Heart right ventricle (tissue), 16 donors: ENCODE results near the gene CD300C. TPM values are rescaled to one million over a fixed set of nuclear protein-coding genes. Genes with fewer than 3 reads are reported as not detected.

Experiments
- ATAC-seq, 8 donors: fragments of 200-7000 bp; cut with Tn5 transposase; one replicate each; pipeline ENCODE4 v1.9.1; 2020; ENCODE audit warnings: mild to moderate bottlenecking in 8 of 8, moderate library complexity in 8 of 8, moderate number of reproducible peaks in 1 of 8
- DNase-seq, 2 donors: peaks; one replicate each; pipeline ENCODE4 v3.0.0-alpha.2; 2020
- H3K27ac ChIP-seq, 10 donors: fragments of 200-600 bp; sonication (generic) in 2 of 10; one replicate each; pipeline versions ENCODE4 v1.5.0 to v1.8.0; 2020 to 2022; ENCODE audit warnings: mild to moderate bottlenecking in 3 of 10
- H3K27me3 ChIP-seq, 7 donors: fragments of 200-600 bp; one replicate each; pipeline ENCODE4 v1.8.0; 2021 to 2022; ENCODE audit warnings: mild to moderate bottlenecking in 2 of 7
- H3K36me3 ChIP-seq, 9 donors: fragments of 200-600 bp; sonication (generic) in 1 of 9; one replicate each; pipeline versions ENCODE4 v1.5.0 to v1.8.0; 2020 to 2022; ENCODE audit warnings: mild to moderate bottlenecking in 2 of 9
- H3K4me1 ChIP-seq, 9 donors: fragments of 200-600 bp; sonication (generic) in 1 of 9; one replicate each; pipeline versions ENCODE4 v1.5.0 to v1.8.0; 2020 to 2022; ENCODE audit warnings: mild to moderate bottlenecking in 4 of 9
- H3K4me3 ChIP-seq, 10 donors: fragments of 200-600 bp; sonication (generic) in 2 of 10; one replicate each; pipeline versions ENCODE4 v1.5.0 to v1.8.0; 2020 to 2022; ENCODE audit warnings: mild to moderate bottlenecking in 7 of 10, moderate library complexity in 2 of 10
- H3K9me3 ChIP-seq, 11 donors: fragments of 200-600 bp in 10 of 11; sonication (generic) in 2 of 11; one replicate each; pipeline versions ENCODE4 v1.5.0 to v1.8.0; 2013 to 2022; ENCODE audit warnings: mild to moderate bottlenecking in 2 of 11, control low read depth in 1 of 11, moderate library complexity in 1 of 11
- WGBS, 2 donors: extraction: QIAGEN DNeasy Blood & Tissue Kit; methylation state at CpG; one replicate each; pipeline ENCODE4 v1.1.7; 2013; ENCODE audit warnings: inconsistent platforms in 1 of 2; 5-methylcytosine and 5-hydroxymethylcytosine counted together
- intact Hi-C, 10 donors: fragments of 100-400 bp; cut with DNase I; formaldehyde crosslinking; loops; one replicate each; pipeline versions ENCODE4 v1.11.1 to v1.14.2; 2022
- polyA plus RNA-seq, 2 donors: library from polyadenylated mRNA; stranded (reverse); fragments of 200-250 nt; gene quantifications; one replicate each; pipeline ENCODE4 v1.2.3, GENCODE V29; 2013
- total RNA-seq, 10 donors: library from RNA; stranded (reverse); fragmentation: NEBNext Ultra II Directional in 3 of 10; extraction: Animal tissue kit (Norgen Biotek cat#: 25700) in 3 of 10; gene quantifications; one replicate each; pipeline versions ENCODE4 v1.2.1 to v1.2.4, GENCODE V29; 2021 to 2023
- TF ChIP-seq, protein P1 (sequence below), 9 donors: fragments of 200-600 bp; sonication (generic) in 2 of 9; IDR thresholded peaks; one replicate each; pipeline versions ENCODE4 v1.5.0 to v1.8.0; 2021 to 2022; ENCODE audit warnings: antibody characterized with exemption in 9 of 9, mild to moderate bottlenecking in 5 of 9, moderate library complexity in 1 of 9
- donor health status: Arrhythmogenic right ventricular cardiomyopathy.
- donor health status: ischemic (EF 13 %, LVEDD 7.1; RV severe dilation, severe dysfunction).
- donor health status: healthy with polysubstance abuse.
- donor health status: DM: no; HTN: yes; CAD: no.
- donor health status: DM: no; HTN: no; CAD: no.
- donor health status: ischemic (EF 25% LVEDD 6.9; RV normal size, moderate dysfunction).
- donor health status: ischemic (EF 25% LVEDD 5.7; RV mildly dilated, moderate dysfunction).
- donor health status: healthy.
- donor health status: DM: yes; HTN: yes; CAD: no.
- donor health status: Ischemic cardiomyopathy.
- donor health status: ischemic (EF 35%, LVEDD 5.7; RV mildly dilated, moderate dysfunction).
- donor health status: nonischemic (EF 11% LVEDD 7.7; RV severe dilation, severe dysfunction).
- donor health status: DM: yes; HTN: yes; CAD: no.
- donor health status: PGD.
- donor health status: ischemic (EF 29% LVEDD 5.4; RV normal size, mild dysfunction).
- donor health status: nonischemic (EF 23%, LVEDD 6.1; RV moderate dilation, normal function).

The CD300C gene
- total and polyA plus RNA-seq, 12 donors = 0.21 to 3.2 (median 0.55) TPM

DNA sequence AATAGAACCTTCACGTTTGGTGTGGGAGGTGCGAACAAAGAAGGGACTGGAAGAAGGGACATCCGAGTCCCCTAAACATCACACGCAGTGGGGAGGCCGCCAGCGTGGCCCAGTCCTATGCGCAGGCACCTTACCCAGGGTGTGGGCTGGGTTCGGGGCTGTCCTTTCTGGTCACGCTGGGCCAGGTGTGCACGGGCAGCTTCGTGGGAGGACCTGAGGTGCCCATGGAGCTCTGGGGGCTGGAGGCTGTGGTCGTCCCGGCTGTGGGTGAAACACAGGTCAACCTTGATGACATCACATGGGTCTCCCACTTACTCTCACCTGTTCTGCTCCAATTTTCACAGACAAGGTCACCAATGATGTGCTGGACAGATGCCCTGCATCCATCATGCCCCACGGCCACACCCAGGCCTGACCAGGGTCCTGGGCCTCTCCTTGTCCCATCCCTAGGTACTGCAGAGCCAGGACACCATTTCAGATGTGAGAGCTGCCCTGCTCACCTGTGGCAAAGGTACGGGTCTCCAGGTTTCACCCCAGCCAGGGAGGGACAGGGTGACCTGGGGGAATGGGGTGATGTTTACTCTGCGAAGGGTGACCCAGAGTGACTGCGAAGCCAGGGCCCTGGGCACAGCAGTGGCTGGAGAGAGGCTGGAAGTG is 3.1 kb downstream of the CD300C start:
- ATAC-seq = no peak
- H3K9me3 ChIP-seq = no peaks in the 10 kb centered on the region
- H3K36me3 ChIP-seq = no peaks in the 10 kb centered on the region
- 85 to 89% methylated on average over 17 of the region's 17 CpGs for WGBS, 2 donors
- TF ChIP-seq, protein P1, sequence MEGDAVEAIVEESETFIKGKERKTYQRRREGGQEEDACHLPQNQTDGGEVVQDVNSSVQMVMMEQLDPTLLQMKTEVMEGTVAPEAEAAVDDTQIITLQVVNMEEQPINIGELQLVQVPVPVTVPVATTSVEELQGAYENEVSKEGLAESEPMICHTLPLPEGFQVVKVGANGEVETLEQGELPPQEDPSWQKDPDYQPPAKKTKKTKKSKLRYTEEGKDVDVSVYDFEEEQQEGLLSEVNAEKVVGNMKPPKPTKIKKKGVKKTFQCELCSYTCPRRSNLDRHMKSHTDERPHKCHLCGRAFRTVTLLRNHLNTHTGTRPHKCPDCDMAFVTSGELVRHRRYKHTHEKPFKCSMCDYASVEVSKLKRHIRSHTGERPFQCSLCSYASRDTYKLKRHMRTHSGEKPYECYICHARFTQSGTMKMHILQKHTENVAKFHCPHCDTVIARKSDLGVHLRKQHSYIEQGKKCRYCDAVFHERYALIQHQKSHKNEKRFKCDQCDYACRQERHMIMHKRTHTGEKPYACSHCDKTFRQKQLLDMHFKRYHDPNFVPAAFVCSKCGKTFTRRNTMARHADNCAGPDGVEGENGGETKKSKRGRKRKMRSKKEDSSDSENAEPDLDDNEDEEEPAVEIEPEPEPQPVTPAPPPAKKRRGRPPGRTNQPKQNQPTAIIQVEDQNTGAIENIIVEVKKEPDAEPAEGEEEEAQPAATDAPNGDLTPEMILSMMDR (IDR thresholded peaks at IDR 0.05) = no peak
- DNase-seq = no peak
- H3K4me3 ChIP-seq = no peak overlapping the region
- H3K4me1 ChIP-seq = no peaks in the 10 kb centered on the region
- intact Hi-C loops = no loop called here
- peaks cover 0 to 5% (median 4%) of the 10 kb centered on the region in 7 donors for H3K27me3 ChIP-seq
- H3K27ac ChIP-seq = no peak overlapping the region

DNA sequence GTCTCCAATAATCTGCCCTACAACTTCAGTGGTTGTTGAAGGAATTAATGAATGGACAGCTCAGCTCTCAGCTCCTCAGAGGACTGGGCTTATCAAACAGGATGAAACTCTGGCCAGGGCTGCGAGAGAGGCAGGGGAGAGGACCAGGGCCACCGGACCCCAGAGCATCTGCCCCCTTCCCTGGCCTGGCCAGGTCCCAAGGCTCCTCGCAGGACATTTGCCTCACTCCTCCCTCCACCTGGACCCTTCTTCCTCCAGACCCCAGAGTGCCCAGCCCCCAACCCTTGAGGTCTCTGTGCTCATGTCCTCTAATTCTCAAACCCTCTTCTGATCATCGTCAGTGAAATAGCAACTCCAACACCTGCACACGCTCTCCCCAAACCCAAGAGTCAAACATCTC is 3.7 kb downstream of the CD300C start:
- no peak overlapping the region for H3K27ac ChIP-seq
- ATAC-seq = no peak
- TF ChIP-seq, protein P1 (IDR thresholded peaks at IDR 0.05) = no peak
- no peak for DNase-seq
- no peak overlapping the region for H3K4me3 ChIP-seq
- WGBS, 2 donors = 73 to 74% methylated on average over 5 of the region's 5 CpGs
- no peaks in the 10 kb centered on the region for H3K4me1 ChIP-seq
- no peaks in the 10 kb centered on the region for H3K36me3 ChIP-seq
- intact Hi-C loops = no loop called here
- peaks cover 0 to 5% (median under 1%) of the 10 kb centered on the region in 7 donors for H3K27me3 ChIP-seq
- no peaks in the 10 kb centered on the region for H3K9me3 ChIP-seq

DNA sequence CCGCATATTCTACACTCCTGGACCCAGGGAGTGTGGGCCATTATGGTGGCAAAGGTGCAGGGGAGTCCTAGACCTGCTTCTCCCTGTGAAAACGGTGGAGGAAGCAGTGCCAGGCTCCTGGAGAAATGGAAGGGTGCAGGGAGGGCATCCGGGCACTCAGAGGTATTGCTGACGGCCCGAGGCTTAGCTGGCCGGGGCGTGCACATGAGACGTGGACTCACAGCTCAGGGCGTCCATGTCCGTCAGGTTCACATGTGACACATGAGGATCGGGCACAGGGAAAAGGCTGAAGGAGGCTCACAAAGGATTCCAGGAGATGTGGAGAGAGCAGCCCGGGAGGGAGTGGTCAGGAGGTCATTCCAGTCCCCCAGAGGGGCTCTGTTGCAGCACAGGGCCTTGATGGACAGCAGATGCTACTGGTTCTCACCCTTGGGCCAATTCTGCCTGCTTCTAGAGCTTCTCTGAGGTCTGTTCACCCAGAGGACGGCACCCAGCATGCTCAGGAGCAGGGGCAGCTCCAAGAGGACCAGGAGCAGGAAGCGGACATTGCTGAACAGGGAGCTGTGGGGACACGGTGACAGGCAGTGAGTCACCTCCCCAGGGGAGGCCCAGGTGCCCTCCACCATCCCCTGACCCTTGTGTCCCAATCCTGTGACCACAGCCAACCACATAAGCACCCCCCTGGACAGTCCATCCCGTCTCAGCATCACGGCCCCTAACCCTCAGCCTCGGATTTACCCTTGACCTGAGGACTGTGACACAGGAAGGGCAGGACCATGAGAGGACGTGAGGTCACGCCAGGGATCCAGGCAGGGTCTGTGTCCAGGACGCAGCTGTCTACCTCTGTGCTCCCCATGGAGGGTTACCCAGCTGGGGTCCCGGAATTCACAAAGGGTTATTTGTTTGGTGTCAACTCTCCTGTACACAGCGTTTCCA is 4.5 kb downstream of the CD300C start:
- Histone ChIP-seq H3K4me1 (no peaks in the 10 kb centered on the region), H3K9me3 (no peaks in the 10 kb centered on the region), H3K27me3 (peaks cover 0 to 5% (median 3%) of the 10 kb centered on the region in 7 donors), H3K4me3 (no peak overlapping the region), H3K27ac (no peak overlapping the region), H3K36me3 (no peaks in the 10 kb centered on the region)
- TF ChIP-seq, protein P1 (IDR thresholded peaks at IDR 0.05) = no peak
- ATAC-seq = no peak
- 70 to 73% methylated on average over 23 of the region's 23 CpGs for WGBS, 2 donors
- DNase-seq = no peak
- intact Hi-C loops = no loop called here

DNA sequence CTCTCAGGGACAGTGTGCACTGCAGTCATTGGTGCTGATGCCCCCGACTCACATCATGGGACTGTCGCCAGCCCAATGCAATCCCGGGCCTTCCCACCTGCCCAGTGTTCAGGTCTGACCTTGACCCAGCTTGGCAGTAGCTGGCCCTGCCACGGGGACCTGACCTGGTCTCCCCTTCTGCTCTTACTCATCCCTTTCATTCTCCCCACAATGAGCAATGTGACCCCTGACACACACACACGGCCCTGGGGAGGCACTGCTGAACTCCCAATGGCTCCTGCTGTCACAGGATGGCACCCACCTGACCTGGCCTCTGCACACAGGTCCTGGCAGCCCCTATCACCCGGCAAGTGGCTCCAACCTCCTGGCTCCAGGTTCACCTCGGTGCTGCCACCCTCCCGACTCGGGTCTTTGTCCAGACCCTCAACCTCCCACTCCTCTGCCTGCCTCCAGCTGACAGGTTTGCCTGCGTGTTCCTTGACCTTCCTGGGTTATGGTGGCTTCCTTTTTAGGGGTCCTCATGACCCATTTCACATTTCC is 6.6 kb downstream of the CD300C start:
- H3K9me3 ChIP-seq = peaks cover 0 to 13% (median 0%) of the 10 kb centered on the region in 11 donors
- H3K27ac ChIP-seq = no peak overlapping the region
- TF ChIP-seq, protein P1 (IDR thresholded peaks at IDR 0.05) = no peak
- intact Hi-C loops = no loop called here
- WGBS, 2 donors = 70 to 76% methylated on average over 10 of the region's 10 CpGs
- DNase-seq (no peak), ATAC-seq (no peak)
- peaks cover 0 to 11% (median 3%) of the 10 kb centered on the region in 7 donors for H3K27me3 ChIP-seq
- H3K4me1 ChIP-seq = no peaks in the 10 kb centered on the region
- no peaks in the 10 kb centered on the region for H3K36me3 ChIP-seq
- no peak overlapping the region for H3K4me3 ChIP-seq
